Measurements from ENCODE around the gene ACTL6A. TPM values are rescaled to one million over a fixed set of nuclear protein-coding genes. Genes with fewer than 3 reads are reported as not detected.
A peak's percentile ranks its signal among the peaks of the same experiment; 100 is the strongest.

ACTL6A gene
- total RNA-seq, 2 experiments from 2014 or later, result 75.1 to 81.3 TPM

- H3K36me3 Mint-ChIP-seq (ENCODE audit: low read depth), result peaks cover 46% of the 10 kb centered on the region
- CTCF ChIA-PET, result interaction anchor here (0.8 to 1.9 kb wide), 2 partner anchors 40 to 46 kb away, joined by 4 to 11 read pairs; no protein-coding TSS in a partner anchor
Observed at GRCh38 chr3:179603831-179604230, 41.1 kb downstream of the ACTL6A start.

GRCh38 chr3:179604321-179605078, 41.8 kb downstream of the ACTL6A start, which contains the start of the genes MRPL47 and NDUFB5:
MRPL47 (minus strand) TSS chr3:179604638; CDS start chr3:179604624, 14 bp downstream.
NDUFB5 (plus strand) TSS chr3:179604794; CDS start chr3:179604816, 22 bp downstream.
- DNase-seq, result peak; percentile 94
- H3K4me1 Mint-ChIP-seq, result peaks cover 59% of the 10 kb centered on the region
- ChIA-PET POLR2A (interaction anchor here (0.8 to 2.5 kb wide), 20 partner anchors 10 to 1308 kb away, joined by 3 to 20 read pairs (median 4); partner anchors contain the start of genes ACTL6A, FXR1, MFN1 and TTC14), CTCF (interaction anchor here (0.9 to 1.9 kb wide), 5 partner anchors 35 to 48 kb away, joined by 3 to 11 read pairs (median 3); partner anchors contain the start of genes ACTL6A and USP13)
- peak within 1 kb of the TSS; percentile 99 for H3K4me3 Mint-ChIP-seq
- no peaks in the 10 kb centered on the region for H3K27me3 Mint-ChIP-seq
- peak within 1 kb of the TSS; percentile 96 for H3K27ac Mint-ChIP-seq
- H3K36me3 Mint-ChIP-seq (ENCODE audit: low read depth), result peaks cover 45% of the 10 kb centered on the region
- no peaks in the 10 kb centered on the region for H3K9me3 Mint-ChIP-seq

More at GRCh38 chr3:179603831-179604230, 41.1 kb downstream of the ACTL6A start:
- POLR2A ChIA-PET, result interaction anchor here (0.8 to 2.5 kb wide), 5 partner anchors 38 to 998 kb away, joined by 3 to 20 read pairs (median 9); partner anchors contain the start of genes ACTL6A, TTC14 and USP13
- Mint-ChIP-seq H3K9me3 (no peaks in the 10 kb centered on the region), H3K4me1 (peaks cover 53% of the 10 kb centered on the region), H3K27me3 (no peaks in the 10 kb centered on the region), H3K4me3 (peak overlapping the region; percentile 99), H3K27ac (peak overlapping the region; percentile 96)
- no peak for DNase-seq

- Mint-ChIP-seq H3K9me3 (no peaks in the 10 kb centered on the region), H3K4me3 (peak overlapping the region; percentile 33), H3K27me3 (no peaks in the 10 kb centered on the region), H3K27ac (peak overlapping the region; percentile 37), H3K4me1 (peaks cover 66% of the 10 kb centered on the region), H3K36me3 (ENCODE audit: low read depth) (peaks cover 35% of the 10 kb centered on the region)
- ChIA-PET CTCF (no interaction called here), POLR2A (interaction anchor here (0.7 to 1.0 kb wide), 3 partner anchors 13 to 46 kb away, joined by 3 to 4 read pairs (median 3); partner anchors contain the start of gene USP13)
- no peak for DNase-seq
Observed at GRCh38 chr3:179606534-179607085, 43.9 kb downstream of the ACTL6A start.

- H3K27me3 Mint-ChIP-seq, result no peaks in the 10 kb centered on the region
- H3K36me3 Mint-ChIP-seq (ENCODE audit: low read depth), result peaks cover 42% of the 10 kb centered on the region
- H3K27ac Mint-ChIP-seq, result peak overlapping the region; percentile 99
- ChIA-PET POLR2A (interaction anchor here (0.7 to 2.8 kb wide), 9 partner anchors 9 to 993 kb away, joined by 3 to 16 read pairs (median 4); partner anchors contain the start of genes TTC14, USP13 and ZNF639), CTCF (interaction anchor here (0.5 to 1.6 kb wide), 3 partner anchors 35 to 162 kb away, joined by 3 to 6 read pairs (median 4); no protein-coding TSS in a partner anchor)
- H3K4me3 Mint-ChIP-seq, result peak overlapping the region; percentile 74
- H3K4me1 Mint-ChIP-seq, result peaks cover 63% of the 10 kb centered on the region
- DNase-seq, result peak; percentile 45
- H3K9me3 Mint-ChIP-seq, result no peaks in the 10 kb centered on the region
Observed at GRCh38 chr3:179608931-179609720, 46.4 kb downstream of the ACTL6A start.

GRCh38 chr3:179610066-179610465, 47.3 kb downstream of the ACTL6A start:
- H3K4me1 Mint-ChIP-seq, result peaks cover 56% of the 10 kb centered on the region
- H3K27ac Mint-ChIP-seq, result peak overlapping the region; percentile 99
- ChIA-PET CTCF (interaction anchor here (1.0 to 1.6 kb wide), 2 partner anchors 34 to 39 kb away, joined by 4 to 7 read pairs; no protein-coding TSS in a partner anchor), POLR2A (interaction anchor here (1.0 to 2.8 kb wide), 3 partner anchors 14 to 44 kb away, joined by 3 to 16 read pairs (median 7); partner anchors contain the start of gene USP13)
- peaks cover 34% of the 10 kb centered on the region for H3K36me3 Mint-ChIP-seq (ENCODE audit: low read depth)
- no peaks in the 10 kb centered on the region for H3K27me3 Mint-ChIP-seq
- no peaks in the 10 kb centered on the region for H3K9me3 Mint-ChIP-seq
- DNase-seq, result no peak
- H3K4me3 Mint-ChIP-seq, result no peak overlapping the region

- no peak overlapping the region for H3K27ac Mint-ChIP-seq
- CTCF ChIA-PET, result no interaction called here
- no peaks in the 10 kb centered on the region for H3K9me3 Mint-ChIP-seq
Observed at GRCh38 chr3:179613807-179614206, 51.1 kb downstream of the ACTL6A start.

GRCh38 chr3:179615458-179616173, 52.9 kb downstream of the ACTL6A start:
- H3K27ac Mint-ChIP-seq, result no peak overlapping the region
- H3K4me1 Mint-ChIP-seq, result peaks cover 12% of the 10 kb centered on the region
- no peak overlapping the region for H3K4me3 Mint-ChIP-seq

More at GRCh38 chr3:179613807-179614206, 51.1 kb downstream of the ACTL6A start:
- Mint-ChIP-seq H3K4me3 (no peak overlapping the region), H3K36me3 (ENCODE audit: low read depth) (peaks cover 35% of the 10 kb centered on the region), H3K4me1 (peaks cover 27% of the 10 kb centered on the region), H3K27me3 (no peaks in the 10 kb centered on the region)
- no peak for DNase-seq
- POLR2A ChIA-PET, result interaction anchor here (2.5 kb wide), 1 partner anchor 39 kb away, joined by 7 read pairs; the partner anchor contains the start of gene USP13

GRCh38 chr3:179622023-179622422, 59.3 kb downstream of the ACTL6A start:
- Mint-ChIP-seq H3K27ac (no peak overlapping the region), H3K36me3 (ENCODE audit: low read depth) (peaks cover 63% of the 10 kb centered on the region), H3K9me3 (no peaks in the 10 kb centered on the region), H3K4me3 (no peak overlapping the region), H3K27me3 (no peaks in the 10 kb centered on the region), H3K4me1 (no peaks in the 10 kb centered on the region)
- DNase-seq, result no peak
- POLR2A ChIA-PET, result interaction anchor here (1.4 kb wide), 1 partner anchor 17 kb away, joined by 3 read pairs; the partner anchor contains the start of genes MRPL47 and NDUFB5
- CTCF ChIA-PET, result interaction anchor here (0.7 kb wide), 1 partner anchor 625 kb away, joined by 5 read pairs; no protein-coding TSS in a partner anchor

More at GRCh38 chr3:179615458-179616173, 52.9 kb downstream of the ACTL6A start:
- Mint-ChIP-seq H3K36me3 (ENCODE audit: low read depth) (peaks cover 47% of the 10 kb centered on the region), H3K27me3 (no peaks in the 10 kb centered on the region), H3K9me3 (no peaks in the 10 kb centered on the region)
- ChIA-PET POLR2A (interaction anchor here (1.7 to 1.9 kb wide), 2 partner anchors 11 to 38 kb away, joined by 4 to 5 read pairs; partner anchors contain the start of genes MRPL47 and NDUFB5), CTCF (interaction anchor here (0.8 to 1.0 kb wide), 2 partner anchors 13 to 34 kb away, joined by 3 to 4 read pairs; no protein-coding TSS in a partner anchor)
- DNase-seq, result no peak

GRCh38 chr3:179624451-179624850, 61.7 kb downstream of the ACTL6A start:
- no peaks in the 10 kb centered on the region for H3K27me3 Mint-ChIP-seq
- no peak overlapping the region for H3K27ac Mint-ChIP-seq
- ChIA-PET POLR2A (no interaction called here), CTCF (no interaction called here)
- H3K4me3 Mint-ChIP-seq, result no peak overlapping the region
- H3K4me1 Mint-ChIP-seq, result no peaks in the 10 kb centered on the region
- H3K9me3 Mint-ChIP-seq, result no peaks in the 10 kb centered on the region
- H3K36me3 Mint-ChIP-seq (ENCODE audit: low read depth), result peaks cover 46% of the 10 kb centered on the region
- no peak for DNase-seq

GRCh38 chr3:179630753-179631451, 68.2 kb downstream of the ACTL6A start:
- Mint-ChIP-seq H3K9me3 (no peaks in the 10 kb centered on the region), H3K27ac (no peak overlapping the region), H3K27me3 (no peaks in the 10 kb centered on the region), H3K4me3 (no peak overlapping the region), H3K4me1 (no peaks in the 10 kb centered on the region), H3K36me3 (ENCODE audit: low read depth) (peaks cover under 1% of the 10 kb centered on the region)
- POLR2A ChIA-PET, result no interaction called here
- CTCF ChIA-PET, result no interaction called here
- DNase-seq, result no peak
